GM18517 (cell line): ENCODE data around the gene LNX1.
"Not testable (repeated sequence)": the region's sequence is repeated elsewhere in the genome, so short reads cannot be mapped to it uniquely, and the experiment has no call there.

Experiments
- ATAC-seq: cut with Tn5 transposase; IDR thresholded peaks from one replicate; pipeline ENCODE4 v1.9.1; 2021; ENCODE audit warnings: mild to moderate bottlenecking, moderate library complexity; ENCODE audit not compliant: unreplicated experiment

The LNX1 gene

DNA sequence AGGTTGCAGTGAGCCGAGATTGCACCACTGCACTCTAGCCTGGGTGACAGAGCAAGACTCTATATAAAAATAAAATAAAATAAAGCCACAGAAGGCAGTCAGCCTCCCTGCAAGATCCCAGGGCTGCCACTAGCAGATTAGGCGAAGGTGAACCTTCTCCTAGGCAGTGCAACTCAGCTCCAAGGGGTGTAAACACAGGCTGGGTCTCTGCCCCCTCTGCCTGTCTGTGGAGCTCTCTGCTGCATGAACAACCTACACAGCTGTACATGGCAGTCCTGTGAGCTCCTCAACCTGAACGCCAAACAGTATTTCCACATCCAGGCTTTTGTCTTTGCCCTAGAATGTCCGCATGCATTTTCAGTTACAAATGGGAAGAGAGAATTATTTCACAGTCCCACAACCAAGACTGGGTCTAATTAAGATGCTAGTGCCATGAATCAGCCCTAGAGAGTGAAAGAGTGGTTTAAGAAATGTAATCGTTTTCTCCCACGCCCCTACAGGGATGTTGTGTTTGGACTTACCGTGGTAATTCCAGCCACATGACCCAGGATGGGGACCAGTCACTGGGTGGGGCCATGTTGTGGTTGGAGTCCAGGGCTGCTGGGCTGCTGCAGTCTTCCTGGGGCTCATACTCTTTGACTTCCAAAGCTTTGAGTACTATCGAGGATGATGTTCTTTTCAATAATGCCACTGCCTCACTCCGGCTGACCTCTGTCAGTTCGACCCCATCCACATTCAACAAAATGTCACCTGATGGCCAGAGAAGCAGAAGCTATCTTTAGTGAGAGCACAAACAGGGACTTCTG lies 114.9 kb downstream of the LNX1 start:
- no peak for ATAC-seq

DNA sequence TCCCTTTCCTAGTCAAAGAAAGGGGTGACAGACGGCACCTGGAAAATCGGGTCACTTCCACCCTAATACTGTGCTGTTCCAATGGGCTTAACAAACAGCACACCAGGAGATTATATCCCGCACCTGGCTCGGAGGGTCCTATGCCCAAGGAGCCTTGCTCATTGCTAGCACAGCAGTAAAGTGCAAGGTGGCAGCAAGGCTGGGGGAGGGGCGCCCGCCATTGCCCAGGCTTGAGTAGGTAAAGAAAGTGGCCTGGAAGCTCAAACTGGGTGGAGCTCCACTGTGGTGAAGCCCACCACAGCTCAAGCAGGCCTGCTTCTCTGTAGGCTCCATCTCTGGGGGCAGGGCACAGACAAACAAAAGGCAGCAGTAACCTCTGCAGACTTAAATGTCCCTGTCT lies 124.7 kb downstream of the LNX1 start:
- ATAC-seq = not testable (repeated sequence)

DNA sequence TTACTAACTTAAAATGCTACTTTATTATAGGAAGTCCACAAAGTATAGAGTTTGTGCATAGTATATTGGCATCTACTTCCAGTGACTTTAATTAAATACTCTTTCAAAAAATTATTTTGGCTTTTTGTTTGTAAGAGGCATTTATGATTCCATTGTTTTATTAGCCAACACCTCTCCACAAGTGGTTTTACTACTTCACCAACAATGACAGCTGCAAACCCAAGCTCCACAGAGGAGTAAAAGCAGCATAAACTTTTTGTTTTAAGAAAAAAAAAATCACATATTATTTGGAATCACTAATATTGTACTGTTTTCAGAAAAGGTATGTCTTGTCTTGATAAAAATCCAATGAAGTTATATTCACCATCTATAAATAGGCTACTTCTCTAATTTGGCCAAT lies 125.4 kb downstream of the LNX1 start:
- no peak for ATAC-seq

DNA sequence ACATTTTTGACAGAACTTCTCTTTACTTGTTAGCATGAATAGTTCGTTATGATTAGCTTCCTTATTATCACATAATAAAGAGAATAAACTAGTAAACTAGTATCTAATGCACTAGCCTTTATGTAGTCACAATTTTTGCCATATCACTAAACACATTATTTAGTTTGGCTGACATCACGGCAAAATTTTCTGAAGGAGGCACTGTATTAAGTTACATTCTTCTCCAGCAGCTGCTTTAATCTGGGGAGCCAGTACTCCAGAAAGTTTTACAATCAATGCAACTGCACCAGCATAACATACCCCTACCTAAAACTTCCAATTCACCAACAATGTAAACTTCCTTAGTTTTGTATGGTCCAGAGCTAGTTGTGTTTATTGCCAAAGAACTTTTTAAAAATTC lies 126.0 kb downstream of the LNX1 start:
- ATAC-seq = no peak

DNA sequence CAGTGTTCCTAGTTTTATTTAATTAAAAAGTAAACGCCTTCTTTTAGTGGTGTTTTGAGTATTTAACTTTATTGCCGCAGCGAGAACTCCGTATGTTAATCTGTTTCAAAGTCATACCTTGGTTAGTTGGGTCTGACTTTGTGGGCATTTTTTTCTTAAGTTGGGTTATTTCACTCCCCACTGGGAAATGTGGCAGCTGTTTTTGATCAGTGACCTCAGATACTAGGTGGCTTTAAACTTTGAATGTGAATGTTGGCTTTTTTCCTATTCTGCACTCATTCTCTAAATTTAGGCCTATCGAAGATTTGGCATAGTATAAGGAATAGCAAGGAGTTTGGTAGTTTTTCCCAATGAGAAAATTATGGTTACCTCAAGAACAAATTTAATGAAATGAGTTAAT lies 127.9 kb downstream of the LNX1 start:
- no peak for ATAC-seq

DNA sequence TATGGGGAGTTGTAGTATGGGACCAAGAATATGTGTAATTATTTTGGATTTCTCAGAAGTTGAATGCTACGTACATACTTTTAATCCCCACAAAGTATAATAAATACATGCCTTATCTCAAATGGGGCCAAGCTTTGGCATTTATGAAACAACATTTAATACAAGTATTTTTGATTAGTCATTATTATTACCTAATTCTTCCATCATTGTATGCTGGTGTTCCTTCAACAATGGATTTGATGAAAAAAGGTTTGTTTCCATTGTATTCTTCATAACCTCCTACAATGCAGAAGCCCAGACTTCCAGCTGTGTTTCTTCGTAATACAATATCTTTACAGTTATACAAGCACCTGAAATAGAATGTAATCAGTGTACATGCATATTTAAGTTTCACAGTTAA lies 130.0 kb downstream of the LNX1 start:
- ATAC-seq = no peak

DNA sequence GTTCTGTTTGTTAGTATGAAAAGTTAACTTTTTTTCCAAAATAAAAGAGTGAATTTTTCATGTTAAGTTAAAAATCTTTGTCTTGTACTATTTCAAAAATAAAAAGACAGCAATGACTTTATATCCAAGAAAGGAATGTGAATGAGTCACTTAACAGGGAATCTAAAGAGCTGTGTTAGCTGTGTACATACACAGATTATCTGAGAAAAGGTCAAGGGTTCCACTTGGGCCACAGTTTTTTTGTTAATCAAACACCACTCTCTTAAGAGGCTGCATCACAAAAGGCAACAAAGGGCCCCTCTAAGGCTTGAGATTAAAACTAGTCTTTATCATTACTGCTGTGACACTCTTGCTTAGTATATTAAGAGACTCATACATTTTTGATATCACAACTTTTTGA lies 131.7 kb downstream of the LNX1 start:
- no peak for ATAC-seq

DNA sequence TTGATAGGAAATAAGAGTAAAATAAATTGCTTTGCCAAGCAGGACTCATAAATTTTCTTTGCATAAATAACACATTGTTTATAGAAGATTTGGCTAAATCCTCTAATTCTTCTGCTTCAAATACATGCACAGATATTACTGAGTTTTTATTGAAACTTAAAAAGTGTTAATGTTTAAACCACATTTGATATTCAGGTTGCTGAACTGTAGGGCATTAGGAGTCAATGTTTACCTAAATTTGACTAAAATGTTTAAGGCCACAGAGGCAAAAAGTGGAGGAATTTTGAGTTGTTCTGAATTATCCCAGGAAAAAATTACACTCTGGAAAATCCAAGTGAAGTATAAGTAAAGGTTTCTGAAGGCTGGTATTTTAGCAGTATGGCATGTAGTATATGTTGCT lies 135.1 kb downstream of the LNX1 start:
- ATAC-seq = no peak

DNA sequence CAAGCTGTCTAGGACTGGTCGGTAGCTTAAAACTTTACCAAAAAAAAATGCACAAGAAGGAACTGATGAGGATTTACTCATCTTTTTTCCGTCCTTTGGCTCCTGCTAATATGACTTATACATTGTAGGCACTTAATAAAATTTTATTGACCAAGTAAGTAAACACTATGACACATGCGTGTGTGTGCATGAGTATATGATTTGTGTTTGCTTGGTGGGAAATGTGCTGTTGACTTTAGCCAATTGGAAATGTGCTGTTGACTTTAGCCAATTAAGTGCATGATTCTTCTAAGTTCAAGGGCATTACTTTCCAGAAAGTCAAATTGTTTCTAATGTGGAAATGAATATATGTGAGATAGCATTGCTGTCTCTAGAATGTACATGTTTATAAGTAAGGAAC lies 135.5 kb downstream of the LNX1 start:
- ATAC-seq = no peak

DNA sequence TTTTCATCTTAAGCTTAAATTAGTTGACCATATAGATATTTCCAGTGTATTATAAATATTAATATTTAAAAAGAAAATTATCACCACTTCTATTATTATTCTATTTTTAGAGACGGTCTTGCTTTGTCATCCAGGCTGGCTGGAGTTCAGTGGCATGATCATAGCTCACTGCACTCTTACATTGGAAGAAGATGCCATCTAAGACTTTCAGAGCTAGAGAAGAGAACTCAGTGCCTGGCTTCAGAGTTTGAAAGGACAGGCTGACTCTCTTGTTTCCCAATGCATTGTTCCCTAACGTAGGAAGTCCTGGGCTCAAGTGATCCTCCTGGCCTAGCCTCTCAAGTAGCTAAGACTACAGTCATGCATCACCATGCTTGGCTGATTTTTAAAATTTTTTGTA lies 137.9 kb downstream of the LNX1 start:
- ATAC-seq = no peak

DNA sequence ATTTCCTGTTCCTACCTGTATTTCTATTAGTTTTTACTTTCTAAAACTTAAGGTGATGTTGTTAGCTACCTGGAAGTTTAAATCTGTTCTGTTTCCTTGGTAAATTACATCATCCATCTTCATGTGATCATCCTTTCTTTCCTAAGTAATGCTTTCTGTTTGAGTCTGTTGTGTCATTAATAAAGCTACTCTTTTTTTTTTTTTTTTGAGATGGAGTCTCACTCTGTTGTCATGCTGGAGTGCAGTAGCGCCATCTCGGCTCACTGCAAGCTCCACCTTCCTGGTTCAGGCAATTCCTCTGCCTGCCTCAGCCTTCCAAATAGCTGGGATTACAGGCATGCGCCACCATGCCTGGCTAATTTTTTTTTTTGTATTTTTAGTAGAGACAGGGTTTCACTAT lies 140.5 kb downstream of the LNX1 start:
- ATAC-seq = no peak

DNA sequence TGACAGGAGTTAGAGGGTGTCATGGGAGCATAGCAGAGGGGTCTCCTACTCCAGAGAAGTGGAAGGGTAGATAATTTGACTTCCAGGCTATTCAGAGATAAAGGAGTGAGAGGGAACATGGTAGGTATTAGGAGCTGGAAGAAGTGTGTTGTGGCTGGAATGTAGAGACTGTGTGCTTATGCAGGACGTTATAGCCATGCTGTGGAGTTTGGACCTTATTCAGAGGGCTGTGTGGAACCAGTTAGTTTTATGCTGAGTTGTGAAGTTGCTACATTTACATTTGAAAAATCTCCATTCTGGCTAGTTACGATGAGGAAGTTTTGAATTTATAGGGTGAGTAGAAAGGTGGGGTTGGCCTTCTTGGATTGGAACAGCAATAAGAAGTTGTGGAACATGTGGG lies 146.3 kb downstream of the LNX1 start:
- ATAC-seq = no peak

DNA sequence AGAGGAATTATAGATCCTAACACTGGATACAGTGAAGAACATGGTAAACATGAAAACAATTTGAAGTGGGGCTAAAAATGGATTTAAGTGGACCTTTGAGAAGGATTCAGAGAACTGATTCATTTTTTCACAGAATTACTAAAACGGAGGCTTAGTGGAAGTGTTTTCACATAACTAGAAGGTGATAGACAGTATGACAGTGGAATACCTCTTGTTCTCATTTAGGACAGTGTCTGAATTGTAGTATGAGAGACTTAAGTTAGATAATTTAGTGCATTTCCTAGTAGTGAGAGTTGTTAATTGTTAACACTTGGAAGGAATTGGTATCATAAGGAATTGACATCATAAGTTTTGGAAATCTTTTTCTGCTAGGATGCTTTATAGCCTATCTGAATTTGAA lies 149.7 kb downstream of the LNX1 start:
- no peak for ATAC-seq

DNA sequence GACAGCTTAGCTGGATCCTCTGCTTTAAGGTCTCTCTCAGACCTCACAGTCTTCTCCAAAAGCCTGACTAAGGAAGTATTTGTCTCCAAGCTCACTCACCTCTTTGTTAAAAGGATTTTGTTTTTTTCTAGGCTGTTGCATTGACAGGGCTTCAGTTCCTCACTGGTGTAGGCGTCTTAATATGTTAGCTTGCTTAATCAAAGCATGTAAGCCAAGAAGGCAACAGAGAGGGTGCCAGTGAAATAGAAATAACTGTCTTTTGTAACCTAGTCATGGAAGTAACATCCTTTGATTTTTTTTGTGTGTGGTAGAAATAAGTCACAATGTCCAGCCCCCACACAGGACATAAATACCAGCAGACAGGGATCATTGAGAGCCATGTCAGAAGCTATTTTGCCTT lies 155.0 kb downstream of the LNX1 start:
- ATAC-seq = no peak

DNA sequence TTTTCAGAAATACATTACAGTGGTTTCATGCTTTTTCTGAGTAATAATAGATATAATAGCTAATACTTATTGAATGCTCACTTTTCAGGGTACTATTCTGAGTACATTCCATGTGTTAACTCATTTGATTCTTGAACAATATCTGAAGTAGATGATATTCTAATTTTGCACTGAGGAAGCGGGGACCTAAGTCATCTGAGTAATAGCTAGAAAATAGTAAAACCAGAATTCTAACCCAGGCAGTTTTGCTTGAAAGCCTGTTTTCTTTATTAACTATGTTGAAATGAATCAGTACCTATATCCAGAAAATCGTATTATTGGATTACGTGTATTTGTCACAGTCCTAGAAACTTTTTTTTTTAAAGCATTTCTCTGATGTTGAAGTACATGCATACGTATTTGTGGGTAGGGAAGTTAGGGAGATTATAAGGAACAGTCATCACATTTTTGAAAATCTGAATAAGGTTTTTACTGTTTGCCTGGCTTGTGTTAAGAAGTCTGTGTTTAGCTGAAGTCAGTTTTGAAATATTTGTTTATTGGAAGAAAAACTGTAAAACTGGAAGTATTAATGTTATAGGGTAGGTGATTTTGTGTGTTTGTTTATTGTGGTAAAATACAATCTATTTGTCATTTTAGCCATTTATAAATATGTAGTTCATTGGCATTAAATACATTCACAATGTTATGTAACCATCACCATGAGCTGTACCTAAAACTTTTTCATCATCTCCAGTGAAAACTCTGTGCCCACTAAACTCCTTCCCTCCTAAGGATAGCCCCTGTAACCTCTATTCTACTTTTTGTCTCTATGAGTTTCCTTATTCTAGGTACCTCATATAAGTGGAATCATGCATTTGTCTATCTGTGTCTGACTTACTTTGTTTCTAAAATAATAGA lies 158.5 kb downstream of the LNX1 start:
- no peak for ATAC-seq

DNA sequence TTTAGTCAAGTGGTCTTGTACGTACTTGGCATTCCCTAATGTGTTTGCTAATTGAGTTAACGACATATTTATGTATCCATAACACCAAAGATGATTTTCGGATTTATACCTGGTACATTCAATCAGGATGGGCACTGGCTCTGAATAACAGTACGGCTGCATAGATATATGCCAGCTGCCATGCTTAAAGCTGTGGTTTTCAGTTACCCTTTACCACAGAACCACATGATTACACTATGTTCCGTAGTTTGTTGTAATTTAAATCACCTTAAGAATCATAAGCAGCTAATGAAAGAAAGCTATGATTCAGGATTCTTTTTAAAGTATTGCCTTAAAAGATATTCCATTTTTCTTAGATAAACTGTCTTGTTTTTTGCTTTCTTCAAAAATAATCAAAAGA lies 160.2 kb downstream of the LNX1 start:
- ATAC-seq = no peak

DNA sequence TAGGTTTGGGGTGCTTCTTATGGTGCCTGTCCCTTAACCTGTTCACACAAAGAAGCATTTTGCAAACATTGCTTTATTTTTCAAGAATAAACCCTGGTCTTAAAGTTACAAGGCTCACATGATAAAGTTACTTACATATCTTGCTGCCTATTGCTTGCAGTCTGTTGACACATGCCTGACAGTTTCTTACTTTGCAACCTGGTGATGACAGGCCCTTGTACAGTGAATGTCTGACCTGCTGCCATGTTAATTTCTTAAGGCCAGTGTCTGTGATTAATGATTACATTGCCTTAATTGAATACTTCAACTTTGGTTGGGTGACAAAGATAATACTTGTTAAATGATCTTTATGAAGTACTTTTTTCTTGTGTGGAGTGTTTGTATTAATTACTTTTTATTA lies 163.9 kb downstream of the LNX1 start:
- no peak for ATAC-seq

DNA sequence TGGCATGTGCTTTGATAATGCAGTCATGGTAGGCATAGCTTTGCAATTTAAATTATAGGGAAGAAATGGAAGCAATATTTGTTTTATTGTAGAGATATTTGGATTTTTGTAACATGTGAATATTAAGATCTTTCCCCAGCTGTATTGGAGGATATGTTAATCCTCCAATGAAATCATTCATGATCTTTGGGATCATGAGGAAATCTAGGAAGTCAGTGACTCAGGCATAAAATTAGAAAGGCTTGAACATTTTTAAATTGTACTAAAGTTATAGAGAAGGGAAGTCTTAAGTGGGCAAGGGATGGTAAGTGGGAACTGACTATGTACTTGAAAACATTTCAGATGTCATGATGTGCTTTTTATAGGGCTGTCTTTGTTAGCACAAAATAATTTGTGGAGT lies 167.0 kb downstream of the LNX1 start:
- ATAC-seq = no peak

DNA sequence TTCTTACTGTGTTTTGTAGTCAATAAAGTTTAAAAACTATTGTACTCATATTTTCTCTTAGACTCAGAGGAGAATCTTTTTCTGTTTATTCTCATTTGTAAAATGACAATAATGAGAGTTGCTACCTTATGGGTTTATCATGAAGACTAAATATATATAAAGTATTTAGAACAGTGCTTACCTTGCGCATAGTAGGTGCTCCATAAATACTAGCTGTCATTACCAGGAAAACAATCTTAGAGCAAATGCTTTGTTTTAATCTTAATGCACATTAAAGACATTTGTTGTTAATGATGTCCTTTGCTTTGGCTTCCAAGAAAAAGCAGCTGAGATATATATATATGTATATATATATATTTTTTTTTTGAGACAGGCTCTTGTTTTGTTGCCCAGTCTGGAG lies 168.9 kb downstream of the LNX1 start:
- no peak for ATAC-seq

DNA sequence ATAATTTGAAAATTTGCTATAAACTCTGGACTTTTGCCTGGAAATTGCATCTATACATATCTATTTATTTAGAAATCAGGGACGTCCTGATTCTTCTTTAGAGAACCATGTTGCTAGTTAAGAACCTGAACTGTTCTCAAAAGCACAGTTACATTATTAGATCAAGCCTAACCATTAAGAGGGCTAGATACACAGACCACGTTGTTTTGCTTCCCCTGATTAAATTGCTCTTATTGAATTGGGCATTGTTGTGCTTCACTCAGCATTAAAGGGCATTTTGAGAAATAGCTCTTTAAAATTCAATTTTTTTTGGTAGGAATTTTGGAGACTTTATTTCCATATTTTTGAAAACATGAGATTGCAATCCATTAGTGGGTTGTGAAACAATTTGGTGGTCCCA lies 169.5 kb downstream of the LNX1 start:
- no peak for ATAC-seq

DNA sequence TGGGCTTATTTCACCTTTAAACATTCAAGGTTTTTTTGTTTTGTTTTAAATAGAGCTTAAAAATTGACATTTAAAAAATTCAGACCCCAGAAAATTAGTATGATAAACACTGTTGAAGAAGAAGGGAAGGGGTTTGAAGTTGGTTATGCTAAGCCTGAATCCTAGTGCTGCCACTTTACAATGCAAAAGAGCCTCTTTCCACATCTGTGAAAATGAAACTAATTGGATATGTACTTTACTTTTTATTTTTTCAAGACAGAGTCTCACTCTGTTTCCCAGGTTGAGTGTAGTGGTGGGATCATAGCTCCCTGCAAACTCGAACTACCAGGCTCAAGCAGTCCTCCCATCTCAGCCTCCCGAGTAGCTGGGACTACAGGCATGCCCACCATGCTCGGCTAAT lies 172.1 kb downstream of the LNX1 start:
- no peak for ATAC-seq

DNA sequence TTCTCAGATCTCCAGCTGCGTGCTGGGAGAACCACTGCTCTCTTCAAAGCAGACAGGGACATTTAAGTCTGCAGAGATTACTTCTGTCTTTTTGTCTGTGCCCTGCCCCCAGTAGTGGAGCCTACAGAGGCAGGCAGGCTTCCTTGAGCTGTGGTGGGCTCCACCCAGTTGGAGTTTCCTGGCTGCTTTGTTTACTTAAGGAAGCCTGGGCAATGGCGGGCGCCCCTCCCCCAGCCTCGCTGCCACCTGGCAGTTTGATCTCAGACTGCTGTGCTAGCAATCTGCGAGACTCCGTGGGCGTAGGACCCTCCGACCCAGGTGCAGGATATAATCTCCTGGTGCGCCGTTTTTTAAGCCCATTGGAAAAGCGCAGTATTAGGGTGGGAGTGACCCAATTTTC lies 181.8 kb downstream of the LNX1 start:
- ATAC-seq = not testable (repeated sequence)
